GM10266 (cell line): ENCODE data around the gene SCNN1A.

Experiments used
- DNase-seq: peaks from one replicate; pipeline ENCODE4 v3.0.0; 2012; ENCODE audit errors: extremely low spot score
- CTCF ChIP-seq: IDR thresholded peaks from 2 replicates; pipeline ENCODE4 v1.5.1; 2012; ENCODE audit warnings: mild to moderate bottlenecking, low read depth; ENCODE audit not compliant: control insufficient read depth, insufficient read depth; ENCODE audit errors: missing control alignments

Gene SCNN1A

GRCh38 chr12:6311822-6312528, 63.4 kb downstream of the SCNN1A start:
- DNase-seq: no peak
- TF ChIP-seq CTCF: no peak

GRCh38 chr12:6310771-6311610, 64.4 kb downstream of the SCNN1A start:
- no peak for TF ChIP-seq CTCF
- DNase-seq: no peak

- no peak for TF ChIP-seq CTCF
- no peak for DNase-seq
Observed at GRCh38 chr12:6307529-6307928, 67.8 kb downstream of the SCNN1A start.

- DNase-seq: no peak
- no peak for TF ChIP-seq CTCF
Observed at GRCh38 chr12:6306599-6307220, 68.7 kb downstream of the SCNN1A start.

- DNase-seq: no peak
- TF ChIP-seq CTCF: no peak
Observed at GRCh38 chr12:6306151-6306550, 69.2 kb downstream of the SCNN1A start.

GRCh38 chr12:6303071-6303470, 72.3 kb downstream of the SCNN1A start:
- no peak for TF ChIP-seq CTCF
- DNase-seq: no peak
